NCI-H446 (cell line): ENCODE measurements around the gene OR2L3.
"Not testable (repeated sequence)": the region's sequence is repeated elsewhere in the genome, so short reads cannot be mapped to it uniquely, and the experiment has no call there.

Experiments
- DNase-seq, 2 experiments: peaks; one replicate each; lab custom pipeline; 2025; lab: John Stamatoyannopoulos, UW

OR2L3 gene

GRCh38 chr1:248046536-248046935, at the start of gene OR2L3:
Gene OR2L3 (plus strand): TSS chr1:248046836. CDS start chr1:248060682, 13,846 bp downstream.
- DNase-seq = no peak

- DNase-seq = no peak
Measured at GRCh38 chr1:247998811-247999210, 47.8 kb upstream of the OR2L3 start.

- DNase-seq = no peak
Measured at GRCh38 chr1:248000169-248000568, 46.5 kb upstream of the OR2L3 start.

- DNase-seq = no peak
Measured at GRCh38 chr1:248007778-248008177, 38.9 kb upstream of the OR2L3 start.

- no peak for DNase-seq
Measured at GRCh38 chr1:248009681-248010080, 37.0 kb upstream of the OR2L3 start.

- no peak for DNase-seq
Measured at GRCh38 chr1:248013229-248013710, 33.4 kb upstream of the OR2L3 start, which contains the start of gene OR2L5. Gene OR2L5 (plus strand): TSS chr1:248013660. CDS start chr1:248021948, 8,288 bp downstream.

- DNase-seq = no peak
Measured at GRCh38 chr1:248015803-248016202, 30.8 kb upstream of the OR2L3 start.

GRCh38 chr1:248029770-248030169, 16.9 kb upstream of the OR2L3 start, which contains the start of gene OR2L2:
Gene OR2L2 (plus strand): TSS chr1:248030070. CDS start chr1:248038268, 8,198 bp downstream.
- DNase-seq = no peak

GRCh38 chr1:248045209-248045608, 1.4 kb upstream of the OR2L3 start:
- DNase-seq = no peak

- DNase-seq = no peak
Measured at GRCh38 chr1:248047008-248047407, 372 bp downstream of the OR2L3 start.

- DNase-seq = no peak
Measured at GRCh38 chr1:248054671-248055070, 8.0 kb downstream of the OR2L3 start.

- DNase-seq = no peak
Measured at GRCh38 chr1:248055261-248055660, 8.6 kb downstream of the OR2L3 start.

- no peak for DNase-seq
Measured at GRCh38 chr1:248065071-248065470, 18.4 kb downstream of the OR2L3 start.

- no peak for DNase-seq
Measured at GRCh38 chr1:248065604-248066003, 19.0 kb downstream of the OR2L3 start.

- DNase-seq = not testable (repeated sequence)
Measured at GRCh38 chr1:248083864-248084263, 37.2 kb downstream of the OR2L3 start.

- no peak for DNase-seq
Measured at GRCh38 chr1:248094884-248095283, 48.2 kb downstream of the OR2L3 start, which contains the start of gene OR2L13. Gene OR2L13 (plus strand): TSS chr1:248095184. CDS start chr1:248099376, 4,192 bp downstream.

GRCh38 chr1:248098529-248098928, 51.9 kb downstream of the OR2L3 start:
- no peak for DNase-seq

- no peak for DNase-seq
Measured at GRCh38 chr1:248102847-248103246, 56.2 kb downstream of the OR2L3 start.

GRCh38 chr1:248111157-248111556, 64.5 kb downstream of the OR2L3 start:
- DNase-seq = no peak
